NCI-H69 (cell line): ENCODE results near the gene MED27.
A peak's percentile ranks its signal among the peaks of the same experiment; 100 is the strongest.

Experiments used
- DNase-seq: peaks from one replicate; lab custom pipeline; 2025; lab: John Stamatoyannopoulos, UW

The MED27 gene

GRCh38 chr9:131965103-131965502 is 114.6 kb downstream of the MED27 start:
- DNase-seq, result no peak

GRCh38 chr9:131963072-131964030 is 116.3 kb downstream of the MED27 start:
- peak; percentile 80 for DNase-seq

- no peak for DNase-seq
Measured at GRCh38 chr9:131961496-131961880, 118.2 kb downstream of the MED27 start.

GRCh38 chr9:131960851-131961495 is 118.7 kb downstream of the MED27 start:
- peak; percentile 53 for DNase-seq

GRCh38 chr9:131960311-131960710 is 119.4 kb downstream of the MED27 start:
- no peak for DNase-seq

GRCh38 chr9:131959887-131960286 is 119.8 kb downstream of the MED27 start:
- no peak for DNase-seq

GRCh38 chr9:131959056-131959455 is 120.6 kb downstream of the MED27 start:
- DNase-seq, result no peak

- peak; percentile 72 for DNase-seq
Measured at GRCh38 chr9:131954299-131954698, 125.4 kb downstream of the MED27 start.

- peak; percentile 38 for DNase-seq
Measured at GRCh38 chr9:131951905-131952304, 127.8 kb downstream of the MED27 start.

- no peak for DNase-seq
Measured at GRCh38 chr9:131951155-131951554, 128.5 kb downstream of the MED27 start.

GRCh38 chr9:131950487-131950886 is 129.2 kb downstream of the MED27 start:
- DNase-seq, result no peak

- no peak for DNase-seq
Measured at GRCh38 chr9:131946180-131946579, 133.5 kb downstream of the MED27 start.

- peak; percentile 99 for DNase-seq
Measured at GRCh38 chr9:131943351-131943841, 136.3 kb downstream of the MED27 start.

- DNase-seq, result peak; percentile 34
Measured at GRCh38 chr9:131942146-131942720, 137.4 kb downstream of the MED27 start.

- peak; percentile 94 for DNase-seq
Measured at GRCh38 chr9:131937451-131937850, 142.2 kb downstream of the MED27 start.

GRCh38 chr9:131936929-131937328 is 142.7 kb downstream of the MED27 start:
- DNase-seq, result peak; percentile 60

- DNase-seq, result no peak
Measured at GRCh38 chr9:131934673-131935072, 145.0 kb downstream of the MED27 start.

GRCh38 chr9:131927091-131927490 is 152.6 kb downstream of the MED27 start:
- no peak for DNase-seq

- DNase-seq, result no peak
Measured at GRCh38 chr9:131926360-131926922, 153.2 kb downstream of the MED27 start.

GRCh38 chr9:131925677-131926177 is 153.9 kb downstream of the MED27 start:
- DNase-seq, result no peak

- DNase-seq, result no peak
Measured at GRCh38 chr9:131923766-131924165, 155.9 kb downstream of the MED27 start.

GRCh38 chr9:131923132-131923671 is 156.5 kb downstream of the MED27 start:
- DNase-seq, result no peak
